OCI-LY3 (cell line): ENCODE results near the gene MLLT10.

ENCODE experiments used
- EZH2phosphoT487 ChIP-seq: fragments of 200-600 bp; shearing (Covaris generic); IDR thresholded peaks from 2 replicates; pipeline ENCODE4 v1.6.1; 2018; ENCODE audit warnings: antibody characterized with exemption, mixed run types, low read depth
- TF ChIP-seq, protein P1 (sequence below): fragments of 200-600, 300-600 bp; sonication (generic); IDR thresholded peaks from 2 replicates; pipeline ENCODE4 v1.5.1; 2014; ENCODE audit warnings: antibody characterized with exemption, low read length, low read depth

DNA sequence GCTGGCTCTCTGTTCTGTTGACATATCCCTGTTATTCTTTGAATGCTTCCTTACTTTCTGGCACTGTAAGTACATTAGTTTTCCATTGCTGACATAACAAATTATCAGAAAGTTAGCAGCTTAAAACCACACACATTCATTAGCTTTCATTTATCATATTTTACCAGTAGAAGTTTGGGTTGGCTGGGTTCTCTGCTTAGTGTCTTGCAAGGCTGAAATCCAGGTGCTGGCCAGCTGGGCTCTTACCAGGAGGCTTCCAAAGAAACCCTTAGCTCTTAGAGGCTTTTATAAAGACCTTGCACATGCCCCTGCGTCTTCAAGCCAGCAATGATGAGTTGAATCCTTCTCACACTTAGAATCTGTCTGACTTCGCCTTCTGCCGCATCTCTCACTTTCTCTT, 160.6 kb downstream of the MLLT10 start:
- TF ChIP-seq, protein P1, sequence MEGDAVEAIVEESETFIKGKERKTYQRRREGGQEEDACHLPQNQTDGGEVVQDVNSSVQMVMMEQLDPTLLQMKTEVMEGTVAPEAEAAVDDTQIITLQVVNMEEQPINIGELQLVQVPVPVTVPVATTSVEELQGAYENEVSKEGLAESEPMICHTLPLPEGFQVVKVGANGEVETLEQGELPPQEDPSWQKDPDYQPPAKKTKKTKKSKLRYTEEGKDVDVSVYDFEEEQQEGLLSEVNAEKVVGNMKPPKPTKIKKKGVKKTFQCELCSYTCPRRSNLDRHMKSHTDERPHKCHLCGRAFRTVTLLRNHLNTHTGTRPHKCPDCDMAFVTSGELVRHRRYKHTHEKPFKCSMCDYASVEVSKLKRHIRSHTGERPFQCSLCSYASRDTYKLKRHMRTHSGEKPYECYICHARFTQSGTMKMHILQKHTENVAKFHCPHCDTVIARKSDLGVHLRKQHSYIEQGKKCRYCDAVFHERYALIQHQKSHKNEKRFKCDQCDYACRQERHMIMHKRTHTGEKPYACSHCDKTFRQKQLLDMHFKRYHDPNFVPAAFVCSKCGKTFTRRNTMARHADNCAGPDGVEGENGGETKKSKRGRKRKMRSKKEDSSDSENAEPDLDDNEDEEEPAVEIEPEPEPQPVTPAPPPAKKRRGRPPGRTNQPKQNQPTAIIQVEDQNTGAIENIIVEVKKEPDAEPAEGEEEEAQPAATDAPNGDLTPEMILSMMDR: no peak
- TF ChIP-seq EZH2phosphoT487: no peak
